CD8-positive, alpha-beta memory T cell (primary cell): ENCODE measurements around the gene CCDC167. TPM values are rescaled to one million over a fixed set of nuclear protein-coding genes. Genes with fewer than 3 reads are reported as not detected.

Experiments
- CTCF ChIA-PET: fragments of 350-600 bp; sonication (Branson Sonifier 250); formaldehyde crosslinking; loops from one replicate; lab custom pipeline; 2021; ENCODE audit warnings: antibody characterized with exemption; lab: Charles Lee
- POLR2A ChIA-PET: fragments of 350-600 bp; sonication (Branson Sonifier 250); formaldehyde crosslinking; loops from one replicate; lab custom pipeline; 2021; ENCODE audit warnings: antibody characterized with exemption; lab: Charles Lee
- DNase-seq, 5 donors: peaks; one replicate each; pipeline versions ENCODE4 v3.0.0 to v3.0.0-alpha.2; 2020 to 2022; ENCODE audit warnings: mixed read lengths in 1 of 5
- H3K27ac ChIP-seq: one replicate; pipeline ENCODE4 v1.7.0; 2013; ENCODE audit warnings: low read depth, mild to moderate bottlenecking, low read length, moderate library complexity
- H3K27me3 ChIP-seq: 2 replicates; pipeline ENCODE4 v1.7.0; 2013; ENCODE audit warnings: low read length, mild to moderate bottlenecking; ENCODE audit not compliant: insufficient read depth, poor library complexity, severe bottlenecking
- H3K36me3 ChIP-seq: 2 replicates; pipeline ENCODE4 v1.7.0; 2013; ENCODE audit warnings: mild to moderate bottlenecking, low read length, moderate library complexity; ENCODE audit not compliant: insufficient read depth
- H3K4me1 ChIP-seq: 2 replicates; pipeline ENCODE4 v1.7.0; 2013; ENCODE audit warnings: mild to moderate bottlenecking, low read length, moderate library complexity; ENCODE audit not compliant: insufficient read depth
- H3K4me3 ChIP-seq: 2 replicates; pipeline ENCODE4 v1.7.0; 2013; ENCODE audit warnings: mild to moderate bottlenecking, low read length
- H3K9me3 ChIP-seq: 2 replicates; pipeline ENCODE4 v1.7.0; 2013; ENCODE audit warnings: mild to moderate bottlenecking, low read length
- H3K27ac Mint-ChIP-seq, 8 donors: one replicate each; pipeline ENCODE4 v1.8.0; 2020 to 2021; ENCODE audit warnings: mixed read lengths in 8 of 8, mild to moderate bottlenecking in 6 of 8, inconsistent platforms in 3 of 8, moderate library complexity in 3 of 8
- H3K27me3 Mint-ChIP-seq, 2 donors: one replicate each; pipeline ENCODE4 v1.8.0; 2020 to 2021; ENCODE audit warnings: mixed read lengths in 2 of 2, mild to moderate bottlenecking in 1 of 2, moderate library complexity in 1 of 2
- H3K36me3 Mint-ChIP-seq, 3 donors: one replicate each; pipeline ENCODE4 v1.8.0; 2020 to 2021; ENCODE audit warnings: mixed read lengths in 3 of 3, inconsistent platforms in 1 of 3, mild to moderate bottlenecking in 1 of 3
- H3K4me1 Mint-ChIP-seq, 3 donors: one replicate each; pipeline ENCODE4 v1.8.0; 2020 to 2021; ENCODE audit warnings: mixed read lengths in 3 of 3, inconsistent platforms in 1 of 3, mild to moderate bottlenecking in 1 of 3
- H3K4me3 Mint-ChIP-seq, 7 donors: one replicate each; pipeline ENCODE4 v1.8.0; 2020 to 2021; ENCODE audit warnings: mixed read lengths in 7 of 7, mild to moderate bottlenecking in 6 of 7, moderate library complexity in 4 of 7, inconsistent platforms in 2 of 7
- H3K9me3 Mint-ChIP-seq, 5 donors: one replicate each; pipeline ENCODE4 v1.8.0; 2020 to 2022; ENCODE audit warnings: mixed read lengths in 5 of 5, mild to moderate bottlenecking in 3 of 5, moderate library complexity in 2 of 5, inconsistent platforms in 1 of 5
- polyA plus RNA-seq: library from polyadenylated mRNA; unstranded; fragments of 300-500 nt; fragmentation: Illumina TruSeq; gene quantifications from one replicate; pipeline ENCODE4 v1.2.3, GENCODE V29; 2021
- total RNA-seq, 2 experiments: library from RNA; stranded (reverse); gene quantifications; one replicate each; pipeline ENCODE4 v1.2.3, GENCODE V29; 2021

CCDC167 gene
- total and polyA plus RNA-seq, 3 experiments from 2014 or later = 79.5 to 181 (median 86.3) TPM

- CTCF ChIA-PET = interaction anchor here (1.4 kb wide), 1 partner anchor 25 kb away, joined by 4 read pairs; no protein-coding TSS in a partner anchor
- H3K9me3 ChIP-seq = no peaks in the 10 kb centered on the region
- Mint-ChIP-seq H3K27me3 (peaks cover 0 to 4% of the 10 kb centered on the region in 2 donors), H3K27ac (peak overlapping the region in 6 of 8 donors; percentile 51 to 87 (median 71)), H3K4me3 (no peak overlapping the region), H3K36me3 (no peaks in the 10 kb centered on the region), H3K4me1 (peaks cover 12 to 42% (median 13%) of the 10 kb centered on the region in 3 donors), H3K9me3 (no peaks in the 10 kb centered on the region)
- no peak overlapping the region for H3K4me3 ChIP-seq
- no peak overlapping the region for H3K27ac ChIP-seq
- peaks cover 5% of the 10 kb centered on the region for H3K4me1 ChIP-seq
- POLR2A ChIA-PET = no interaction called here
- H3K36me3 ChIP-seq = no peaks in the 10 kb centered on the region
- H3K27me3 ChIP-seq = no peaks in the 10 kb centered on the region
- no peak for DNase-seq
These were observed 41.7 kb upstream of the CCDC167 start for GRCh38 chr6:37541346-37541745.

- Mint-ChIP-seq H3K27me3 (peaks cover 0 to 2% of the 10 kb centered on the region in 2 donors), H3K4me3 (no peak overlapping the region), H3K9me3 (no peaks in the 10 kb centered on the region), H3K27ac (peak overlapping the region in 5 of 8 donors; percentile 8 to 90 (median 82)), H3K4me1 (peaks cover 13 to 37% (median 13%) of the 10 kb centered on the region in 3 donors), H3K36me3 (no peaks in the 10 kb centered on the region)
- H3K36me3 ChIP-seq = no peaks in the 10 kb centered on the region
- DNase-seq = no peak
- no peaks in the 10 kb centered on the region for H3K9me3 ChIP-seq
- no peak overlapping the region for H3K27ac ChIP-seq
- no peaks in the 10 kb centered on the region for H3K27me3 ChIP-seq
- H3K4me3 ChIP-seq = no peak overlapping the region
- no peaks in the 10 kb centered on the region for H3K4me1 ChIP-seq
- ChIA-PET CTCF (interaction anchor here (1.4 kb wide), 1 partner anchor 26 kb away, joined by 4 read pairs; no protein-coding TSS in a partner anchor), POLR2A (no interaction called here)
These were observed 40.7 kb upstream of the CCDC167 start for GRCh38 chr6:37540390-37540789.

- Histone ChIP-seq H3K27me3 (no peaks in the 10 kb centered on the region), H3K9me3 (no peaks in the 10 kb centered on the region), H3K4me1 (no peaks in the 10 kb centered on the region), H3K36me3 (no peaks in the 10 kb centered on the region), H3K27ac (no peak overlapping the region), H3K4me3 (no peak overlapping the region)
- CTCF ChIA-PET = no interaction called here
- POLR2A ChIA-PET = no interaction called here
- peak overlapping the region in 6 of 8 donors; percentile 8 to 90 (median 78) for H3K27ac Mint-ChIP-seq
- H3K27me3 Mint-ChIP-seq = peaks cover 0 to 2% of the 10 kb centered on the region in 2 donors
- no peaks in the 10 kb centered on the region for H3K9me3 Mint-ChIP-seq
- H3K36me3 Mint-ChIP-seq = no peaks in the 10 kb centered on the region
- DNase-seq = no peak
- H3K4me3 Mint-ChIP-seq = no peak overlapping the region
- peaks cover 10 to 33% (median 11%) of the 10 kb centered on the region in 3 donors for H3K4me1 Mint-ChIP-seq
These were observed 40.3 kb upstream of the CCDC167 start for GRCh38 chr6:37540029-37540352.

GRCh38 chr6:37539171-37540028 lies 39.7 kb upstream of the CCDC167 start:
- peaks cover 0 to 2% of the 10 kb centered on the region in 2 donors for H3K27me3 Mint-ChIP-seq
- H3K36me3 Mint-ChIP-seq = no peaks in the 10 kb centered on the region
- POLR2A ChIA-PET = no interaction called here
- H3K4me1 ChIP-seq = no peaks in the 10 kb centered on the region
- H3K4me3 ChIP-seq = no peak overlapping the region
- H3K9me3 ChIP-seq = no peaks in the 10 kb centered on the region
- H3K9me3 Mint-ChIP-seq = no peaks in the 10 kb centered on the region
- no peak overlapping the region for H3K4me3 Mint-ChIP-seq
- H3K27ac ChIP-seq = no peak overlapping the region
- DNase-seq = no peak
- CTCF ChIA-PET = interaction anchor here (0.9 to 4.9 kb wide), 5 partner anchors 8 to 55 kb away, joined by 3 to 34 read pairs (median 4); no protein-coding TSS in a partner anchor
- H3K36me3 ChIP-seq = no peaks in the 10 kb centered on the region
- H3K27ac Mint-ChIP-seq = peak overlapping the region in 6 of 8 donors; percentile 8 to 90 (median 78)
- H3K4me1 Mint-ChIP-seq = peaks cover 7 to 27% (median 10%) of the 10 kb centered on the region in 3 donors
- H3K27me3 ChIP-seq = no peaks in the 10 kb centered on the region

GRCh38 chr6:37538107-37538506 lies 38.4 kb upstream of the CCDC167 start:
- ChIA-PET POLR2A (interaction anchor here (1.4 kb wide), 1 partner anchor 36 kb away, joined by 3 read pairs; no protein-coding TSS in a partner anchor), CTCF (interaction anchor here (0.9 to 4.9 kb wide), 5 partner anchors 9 to 53 kb away, joined by 3 to 34 read pairs (median 4); no protein-coding TSS in a partner anchor)
- peak overlapping the region in 1 of 7 donors; percentile 31 for H3K4me3 Mint-ChIP-seq

GRCh38 chr6:37537548-37537947 lies 37.9 kb upstream of the CCDC167 start:
- POLR2A ChIA-PET = interaction anchor here (1.4 kb wide), 1 partner anchor 36 kb away, joined by 3 read pairs; no protein-coding TSS in a partner anchor
- Histone ChIP-seq H3K27ac (no peak overlapping the region), H3K4me3 (no peak overlapping the region), H3K4me1 (no peaks in the 10 kb centered on the region), H3K36me3 (no peaks in the 10 kb centered on the region), H3K9me3 (no peaks in the 10 kb centered on the region), H3K27me3 (no peaks in the 10 kb centered on the region)
- H3K4me1 Mint-ChIP-seq = peaks cover 8 to 35% (median 10%) of the 10 kb centered on the region in 3 donors
- DNase-seq = no peak
- CTCF ChIA-PET = interaction anchor here (1.4 to 4.9 kb wide), 3 partner anchors 14 to 29 kb away, joined by 3 to 34 read pairs (median 4); no protein-coding TSS in a partner anchor
- peaks cover 0 to 3% (median 0%) of the 10 kb centered on the region in 3 donors for H3K36me3 Mint-ChIP-seq
- peaks cover 0 to 2% of the 10 kb centered on the region in 2 donors for H3K27me3 Mint-ChIP-seq
- no peaks in the 10 kb centered on the region for H3K9me3 Mint-ChIP-seq
- H3K4me3 Mint-ChIP-seq = peak overlapping the region in 1 of 7 donors; percentile 45
- H3K27ac Mint-ChIP-seq = peak overlapping the region in 3 of 8 donors; percentile 12 to 66 (median 46)

More at GRCh38 chr6:37538107-37538506, 38.4 kb upstream of the CCDC167 start:
- H3K4me3 ChIP-seq = no peak overlapping the region
- DNase-seq = no peak
- H3K36me3 ChIP-seq = no peaks in the 10 kb centered on the region
- no peaks in the 10 kb centered on the region for H3K36me3 Mint-ChIP-seq
- no peaks in the 10 kb centered on the region for H3K27me3 ChIP-seq
- no peaks in the 10 kb centered on the region for H3K9me3 ChIP-seq
- no peaks in the 10 kb centered on the region for H3K9me3 Mint-ChIP-seq
- H3K27ac ChIP-seq = no peak overlapping the region
- no peaks in the 10 kb centered on the region for H3K4me1 ChIP-seq
- peak overlapping the region in 5 of 8 donors; percentile 12 to 90 (median 66) for H3K27ac Mint-ChIP-seq
- peaks cover 7 to 29% (median 10%) of the 10 kb centered on the region in 3 donors for H3K4me1 Mint-ChIP-seq
- H3K27me3 Mint-ChIP-seq = peaks cover 0 to 2% of the 10 kb centered on the region in 2 donors

- Mint-ChIP-seq H3K4me1 (peaks cover 9 to 35% (median 10%) of the 10 kb centered on the region in 3 donors), H3K36me3 (peaks cover 0 to 3% (median 0%) of the 10 kb centered on the region in 3 donors), H3K27ac (no peak overlapping the region), H3K27me3 (no peaks in the 10 kb centered on the region), H3K9me3 (no peaks in the 10 kb centered on the region), H3K4me3 (peak overlapping the region in 1 of 7 donors; percentile 80)
- H3K27me3 ChIP-seq = no peaks in the 10 kb centered on the region
- no peaks in the 10 kb centered on the region for H3K36me3 ChIP-seq
- no peak for DNase-seq
- ChIA-PET CTCF (interaction anchor here (0.9 to 4.9 kb wide), 6 partner anchors 11 to 29 kb away, joined by 3 to 34 read pairs (median 5); no protein-coding TSS in a partner anchor), POLR2A (interaction anchor here (1.2 to 1.5 kb wide), 4 partner anchors 20 to 35 kb away, joined by 3 to 5 read pairs (median 4); no protein-coding TSS in a partner anchor)
- H3K27ac ChIP-seq = no peak overlapping the region
- H3K4me1 ChIP-seq = no peaks in the 10 kb centered on the region
- H3K9me3 ChIP-seq = no peaks in the 10 kb centered on the region
- peak overlapping the region; percentile 48 for H3K4me3 ChIP-seq
These were observed 36.9 kb upstream of the CCDC167 start for GRCh38 chr6:37536491-37537190.
